Breast epithelium (tissue), 4 donors: ENCODE results near the gene SYNGR3. TPM values are rescaled to one million over a fixed set of nuclear protein-coding genes. Genes with fewer than 3 reads are reported as not detected.

Source experiments
- DNase-seq, 2 donors: peaks; one replicate each; pipeline ENCODE4 v3.0.0-alpha.2; 2019; ENCODE audit warnings: low spot score in 2 of 2
- H3K27ac ChIP-seq, 2 donors: fragments of 200-600 bp; sonication (generic) in 1 of 2; one replicate each; pipeline ENCODE4 v1.5.1; 2016 to 2019; ENCODE audit warnings: mild to moderate bottlenecking in 1 of 2
- H3K27me3 ChIP-seq, 2 donors: fragments of 200-600 bp; sonication (generic) in 1 of 2; one replicate each; pipeline versions ENCODE4 v1.5.1 to v1.6.0; 2017 to 2019; ENCODE audit warnings: control low read depth in 1 of 2, mild to moderate bottlenecking in 1 of 2
- H3K36me3 ChIP-seq: fragments of 200-600 bp; one replicate; pipeline ENCODE4 v1.5.1; 2019
- H3K4me1 ChIP-seq, 2 donors: fragments of 200-600 bp; sonication (generic); one replicate each; pipeline ENCODE4 v1.5.1; 2016 to 2019; ENCODE audit warnings: control low read depth in 1 of 2
- H3K4me3 ChIP-seq, 3 donors: fragments of 200-600 bp; sonication (generic); 1 replicate in 2 of 3; 2 replicates in 1 of 3; pipeline ENCODE4 v1.5.1; 2016 to 2019; ENCODE audit warnings: mild to moderate bottlenecking in 3 of 3, moderate library complexity in 2 of 3
- H3K9me3 ChIP-seq, 2 donors: fragments of 200-600 bp; sonication (generic) in 1 of 2; one replicate each; pipeline ENCODE4 v1.5.1; 2016 to 2019; ENCODE audit warnings: control low read depth in 1 of 2
- POLR2A ChIP-seq: fragments of 450-650 bp; IDR thresholded peaks from one replicate; pipeline ENCODE4 v1.6.1; 2016; ENCODE audit warnings: antibody characterized with exemption, mild to moderate bottlenecking, moderate library complexity
- POLR2AphosphoS5 ChIP-seq, 3 donors: sonication (generic); formaldehyde crosslinking; IDR thresholded peaks; one replicate each; pipeline ENCODE4 v1.6.1; 2017; ENCODE audit warnings: antibody characterized with exemption in 3 of 3
- intact Hi-C: fragments of 100-400 bp; cut with DNase I; formaldehyde crosslinking; loops from one replicate; pipeline ENCODE4 v1.15.1; 2023; ENCODE audit warnings: low total_unique reads
- total RNA-seq, 3 donors: library from RNA; depleted of rRNA; stranded (reverse); fragments of >200 nt; gene quantifications; one replicate each; pipeline ENCODE4 v1.1.0, GENCODE V29; 2016
- TF ChIP-seq, protein P1 (sequence below), 3 donors: fragments of 450-650 bp; IDR thresholded peaks; one replicate each; pipeline ENCODE4 v1.5.1; 2016 to 2017; ENCODE audit warnings: antibody characterized with exemption in 3 of 3, mild to moderate bottlenecking in 3 of 3, moderate library complexity in 3 of 3

Gene SYNGR3
- total RNA-seq, 3 donors from 2014 or later = 0.44 to 2.0 (median 0.64) TPM

- Histone ChIP-seq H3K36me3 (no peaks in the 10 kb centered on the region), H3K4me3 (peak overlapping the region; percentile 91 to 95 (median 94)), H3K9me3 (no peaks in the 10 kb centered on the region), H3K27me3 (no peaks in the 10 kb centered on the region), H3K27ac (peak overlapping the region; percentile 98 to 99), H3K4me1 (peaks cover 5 to 16% of the 10 kb centered on the region in 2 donors)
- DNase-seq = no peak
- TF ChIP-seq, protein P1, sequence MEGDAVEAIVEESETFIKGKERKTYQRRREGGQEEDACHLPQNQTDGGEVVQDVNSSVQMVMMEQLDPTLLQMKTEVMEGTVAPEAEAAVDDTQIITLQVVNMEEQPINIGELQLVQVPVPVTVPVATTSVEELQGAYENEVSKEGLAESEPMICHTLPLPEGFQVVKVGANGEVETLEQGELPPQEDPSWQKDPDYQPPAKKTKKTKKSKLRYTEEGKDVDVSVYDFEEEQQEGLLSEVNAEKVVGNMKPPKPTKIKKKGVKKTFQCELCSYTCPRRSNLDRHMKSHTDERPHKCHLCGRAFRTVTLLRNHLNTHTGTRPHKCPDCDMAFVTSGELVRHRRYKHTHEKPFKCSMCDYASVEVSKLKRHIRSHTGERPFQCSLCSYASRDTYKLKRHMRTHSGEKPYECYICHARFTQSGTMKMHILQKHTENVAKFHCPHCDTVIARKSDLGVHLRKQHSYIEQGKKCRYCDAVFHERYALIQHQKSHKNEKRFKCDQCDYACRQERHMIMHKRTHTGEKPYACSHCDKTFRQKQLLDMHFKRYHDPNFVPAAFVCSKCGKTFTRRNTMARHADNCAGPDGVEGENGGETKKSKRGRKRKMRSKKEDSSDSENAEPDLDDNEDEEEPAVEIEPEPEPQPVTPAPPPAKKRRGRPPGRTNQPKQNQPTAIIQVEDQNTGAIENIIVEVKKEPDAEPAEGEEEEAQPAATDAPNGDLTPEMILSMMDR (IDR thresholded peaks at IDR 0.05) = no peak
- TF ChIP-seq POLR2AphosphoS5 (IDR thresholded peaks at IDR 0.05) (no peak), POLR2A (no peak)
- intact Hi-C loops = no loop called here
Measured at GRCh38 chr16:1963806-1964505, 25.8 kb upstream of the SYNGR3 start.

- intact Hi-C loops = no loop called here
- H3K27ac ChIP-seq = peak within 1 kb of the TSS; percentile 98 to 99
- H3K9me3 ChIP-seq = no peaks in the 10 kb centered on the region
- DNase-seq = peak; percentile 99
- H3K4me1 ChIP-seq = peaks cover 3 to 16% of the 10 kb centered on the region in 2 donors
- H3K4me3 ChIP-seq = peak within 1 kb of the TSS; percentile 91 to 95 (median 94)
- no peaks in the 10 kb centered on the region for H3K27me3 ChIP-seq
- no peaks in the 10 kb centered on the region for H3K36me3 ChIP-seq
- TF ChIP-seq, protein P1 (IDR thresholded peaks at IDR 0.05) = peak in 1 of 3 donors; percentile 21
- TF ChIP-seq POLR2A (peak; percentile 97), POLR2AphosphoS5 (IDR thresholded peaks at IDR 0.05) (peak; percentile 99 to 100 (median 100))
Measured at GRCh38 chr16:1964506-1965395, 25.0 kb upstream of the SYNGR3 start, which contains the start of gene RPS2. Gene RPS2, minus strand, starts transcription at chr16:1964826. Its CDS starts 201 bp downstream, at chr16:1964625.

- H3K36me3 ChIP-seq = no peaks in the 10 kb centered on the region
- TF ChIP-seq, protein P1 (IDR thresholded peaks at IDR 0.05) = peak in 1 of 3 donors; percentile 4
- TF ChIP-seq POLR2AphosphoS5 (IDR thresholded peaks at IDR 0.05) (no peak), POLR2A (no peak)
- intact Hi-C loops = no loop called here
- peak overlapping the region; percentile 98 to 99 for H3K27ac ChIP-seq
- H3K4me1 ChIP-seq = peaks cover 3 to 12% of the 10 kb centered on the region in 2 donors
- H3K4me3 ChIP-seq = peak overlapping the region; percentile 91 to 95 (median 94)
- H3K9me3 ChIP-seq = no peaks in the 10 kb centered on the region
- H3K27me3 ChIP-seq = no peaks in the 10 kb centered on the region
- DNase-seq = no peak
Measured at GRCh38 chr16:1965396-1966001, 24.3 kb upstream of the SYNGR3 start.

DNA sequence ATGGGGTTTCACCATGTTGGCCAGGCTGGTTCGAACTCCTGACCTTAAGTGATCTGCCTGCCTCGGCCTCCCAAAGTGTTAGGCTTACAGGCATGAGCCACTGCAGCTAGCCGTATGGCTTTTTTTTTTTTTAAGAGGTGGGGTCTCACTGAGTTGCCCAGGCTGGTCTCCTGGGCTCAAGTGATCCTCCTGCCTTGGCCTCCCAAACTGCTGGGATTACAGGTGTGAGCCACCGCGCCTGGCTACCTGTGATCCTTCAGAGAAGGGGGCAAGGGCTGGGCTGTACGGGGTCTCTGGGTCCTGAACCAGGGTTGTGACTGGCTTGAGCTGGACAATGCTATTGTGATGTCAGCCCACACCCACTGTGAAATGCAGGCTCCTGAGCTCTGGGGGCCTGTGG is 23.3 kb upstream of the SYNGR3 start, which contains the start of gene RNF151:
RNF151 (plus strand) TSS at position 397 of the 400 bp plus-strand sequence. CDS start 26 bp downstream, outside the sequence.
- Histone ChIP-seq H3K27ac (peak within 1 kb of the TSS; percentile 98 to 99), H3K27me3 (no peaks in the 10 kb centered on the region), H3K4me3 (peak within 1 kb of the TSS; percentile 91 to 95 (median 94)), H3K36me3 (no peaks in the 10 kb centered on the region), H3K9me3 (no peaks in the 10 kb centered on the region), H3K4me1 (peaks cover 3 to 10% of the 10 kb centered on the region in 2 donors)
- no peak for DNase-seq
- TF ChIP-seq, protein P1 (IDR thresholded peaks at IDR 0.05) = no peak
- TF ChIP-seq POLR2A = no peak
- TF ChIP-seq POLR2AphosphoS5 (IDR thresholded peaks at IDR 0.05) = no peak
- intact Hi-C loops = no loop called here
